ENCODE data around the gene VAT1L.
"Not testable (repeated sequence)": the region's sequence is repeated elsewhere in the genome, so short reads cannot be mapped to it uniquely, and the experiment has no call there.

VAT1L gene

GRCh38 chr16:77947590-77947989 lies 159.2 kb downstream of the VAT1L start:
- in situ Hi-C loops (cut with MboI; ENCODE audit: low sequenced_read_pairs), result not testable (repeated sequence)

DNA sequence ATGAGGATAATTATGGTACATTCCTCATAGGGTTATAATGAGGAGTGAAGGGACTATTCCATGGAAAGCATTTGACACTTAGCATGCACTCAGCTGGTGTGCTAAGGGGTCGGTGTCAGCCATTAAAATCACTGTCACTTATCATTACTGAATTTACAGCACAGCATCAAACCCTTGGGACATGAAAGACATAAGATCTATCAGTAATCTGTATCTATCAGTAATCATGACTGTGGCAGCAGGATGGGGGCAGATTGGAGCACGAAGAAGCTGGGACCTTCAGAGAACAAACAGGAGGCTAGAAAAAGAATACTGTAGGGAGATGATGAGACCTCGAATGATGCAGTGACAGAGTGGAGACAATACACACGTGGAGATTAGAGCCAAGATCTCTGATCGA lies 160.5 kb downstream of the VAT1L start:
- in situ Hi-C loops (cut with MboI; ENCODE audit: low sequenced_read_pairs), result no loop called here

DNA sequence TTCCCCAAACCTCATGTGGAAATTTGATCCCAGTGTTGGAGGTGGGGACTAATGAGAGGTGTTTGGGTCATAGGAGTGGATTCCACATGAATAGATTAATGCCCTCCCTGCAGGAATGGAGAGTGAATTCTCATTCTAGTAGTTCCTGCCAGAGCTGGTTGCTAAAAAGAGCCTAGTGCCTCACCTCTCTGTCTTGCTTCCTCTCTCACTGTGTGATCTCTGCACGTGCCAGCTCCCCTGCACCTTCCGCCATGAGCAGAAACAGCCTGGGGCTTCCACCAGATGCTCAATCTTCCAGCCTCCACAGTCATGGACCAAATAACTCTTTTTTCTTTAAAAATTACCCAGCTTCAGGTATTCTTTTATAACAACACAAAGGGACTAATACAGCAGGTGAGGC lies 161.1 kb downstream of the VAT1L start:
- in situ Hi-C loops (cut with MboI; ENCODE audit: low sequenced_read_pairs), result no loop called here

DNA sequence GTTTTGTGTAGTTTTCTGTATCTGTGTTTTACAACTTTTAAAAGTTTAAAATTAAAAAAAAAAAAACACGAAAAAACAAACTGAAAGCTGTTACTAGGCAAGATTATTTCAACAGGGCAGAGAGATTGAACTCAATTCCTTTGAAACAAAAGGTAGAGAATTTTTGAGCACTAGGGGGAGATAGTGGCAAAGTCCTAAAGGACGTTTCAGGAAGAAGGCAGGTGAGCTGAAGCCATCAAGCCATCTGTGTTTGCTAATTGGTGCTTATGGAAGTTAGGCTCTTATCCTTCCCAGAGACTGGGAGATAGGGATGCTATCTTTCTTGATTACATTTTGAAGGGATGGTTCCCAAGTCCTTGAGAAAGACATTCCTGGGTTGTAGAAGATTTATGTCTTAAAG lies 163.4 kb downstream of the VAT1L start:
- in situ Hi-C loops (cut with MboI; ENCODE audit: low sequenced_read_pairs), result no loop called here

- in situ Hi-C loops (cut with MboI; ENCODE audit: low sequenced_read_pairs), result no loop called here
These were observed 166.8 kb downstream of the VAT1L start for GRCh38 chr16:77955127-77955526.

- in situ Hi-C loops (cut with MboI; ENCODE audit: low sequenced_read_pairs), result no loop called here
These were observed 167.9 kb downstream of the VAT1L start for GRCh38 chr16:77956231-77956630.

DNA sequence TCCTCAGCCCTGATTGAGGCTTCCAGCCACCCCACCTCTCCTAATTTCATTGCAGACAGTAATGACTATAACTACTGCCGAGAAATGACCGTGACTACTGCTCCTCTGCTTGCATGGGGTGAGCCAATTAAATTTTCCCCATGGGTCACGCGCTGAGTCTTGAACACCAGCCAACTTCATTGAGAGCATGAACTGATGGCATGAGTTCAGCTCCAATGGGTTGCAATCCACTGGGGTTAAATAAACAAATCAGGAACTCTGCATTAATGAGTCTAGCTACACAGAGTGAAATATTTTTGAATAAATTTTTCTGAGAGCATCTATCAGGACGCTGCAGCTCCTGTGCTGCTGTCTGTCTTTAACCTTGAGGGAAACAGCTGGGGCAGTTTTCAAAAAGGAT lies 172.4 kb downstream of the VAT1L start:
- in situ Hi-C loops (cut with MboI; ENCODE audit: low sequenced_read_pairs), result no loop called here

GRCh38 chr16:77961814-77962213 lies 173.4 kb downstream of the VAT1L start:
- in situ Hi-C loops (cut with MboI; ENCODE audit: low sequenced_read_pairs), result no loop called here

GRCh38 chr16:77962689-77963088 lies 174.3 kb downstream of the VAT1L start:
- in situ Hi-C loops (cut with MboI; ENCODE audit: low sequenced_read_pairs), result no loop called here

GRCh38 chr16:77963185-77964044 lies 175.1 kb downstream of the VAT1L start:
- in situ Hi-C loops (cut with MboI; ENCODE audit: low sequenced_read_pairs), result no loop called here

- in situ Hi-C loops (cut with MboI; ENCODE audit: low sequenced_read_pairs), result no loop called here
These were observed 177.0 kb downstream of the VAT1L start for GRCh38 chr16:77965346-77965745.

- in situ Hi-C loops (cut with MboI; ENCODE audit: low sequenced_read_pairs), result no loop called here
These were observed 178.9 kb downstream of the VAT1L start for GRCh38 chr16:77967054-77967904.

- in situ Hi-C loops (cut with MboI; ENCODE audit: low sequenced_read_pairs), result loop anchor here (10.0 kb wide), 1 partner anchor 295 kb away; no protein-coding TSS in a partner anchor
These were observed 181.5 kb downstream of the VAT1L start for GRCh38 chr16:77969861-77970260.

GRCh38 chr16:77970371-77970770 lies 182.0 kb downstream of the VAT1L start:
- in situ Hi-C loops (cut with MboI; ENCODE audit: low sequenced_read_pairs), result loop anchor here (10.0 kb wide), 1 partner anchor 296 kb away; no protein-coding TSS in a partner anchor

GRCh38 chr16:77971306-77972061 lies 183.1 kb downstream of the VAT1L start:
- in situ Hi-C loops (cut with MboI; ENCODE audit: low sequenced_read_pairs), result loop anchor here (10.0 kb wide), 1 partner anchor 297 kb away; no protein-coding TSS in a partner anchor

GRCh38 chr16:77972062-77972392 lies 183.7 kb downstream of the VAT1L start:
- in situ Hi-C loops (cut with MboI; ENCODE audit: low sequenced_read_pairs), result loop anchor here (10.0 kb wide), 1 partner anchor 297 kb away; no protein-coding TSS in a partner anchor

GRCh38 chr16:77974883-77975282 lies 186.5 kb downstream of the VAT1L start:
- in situ Hi-C loops (cut with MboI; ENCODE audit: low sequenced_read_pairs), result loop anchor here (10.0 kb wide), 1 partner anchor 300 kb away; no protein-coding TSS in a partner anchor

GRCh38 chr16:77975942-77976341 lies 187.6 kb downstream of the VAT1L start:
- in situ Hi-C loops (cut with MboI; ENCODE audit: low sequenced_read_pairs), result loop anchor here (10.0 kb wide), 1 partner anchor 301 kb away; no protein-coding TSS in a partner anchor

DNA sequence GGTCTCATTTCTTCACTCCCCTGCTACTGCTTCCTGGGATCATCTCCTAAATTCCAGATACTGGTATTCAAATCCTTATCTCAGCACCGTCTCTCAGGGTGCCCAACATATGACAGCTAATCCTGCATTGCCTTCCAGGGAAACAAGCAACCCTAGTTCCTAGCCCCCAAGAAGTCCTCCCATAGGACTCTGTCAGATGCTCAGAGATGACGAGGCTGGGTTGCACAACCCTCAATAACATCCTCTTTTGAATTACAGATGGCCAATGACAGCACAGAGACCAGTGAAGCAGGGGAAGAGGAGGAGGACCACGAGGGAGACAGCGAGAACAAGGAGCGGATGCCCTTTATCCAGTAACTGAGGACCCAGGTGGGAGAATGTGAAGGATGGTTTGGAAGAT lies 189.0 kb downstream of the VAT1L start:
- in situ Hi-C loops (cut with MboI; ENCODE audit: low sequenced_read_pairs), result loop anchor here (10.0 kb wide), 1 partner anchor 303 kb away; no protein-coding TSS in a partner anchor

DNA sequence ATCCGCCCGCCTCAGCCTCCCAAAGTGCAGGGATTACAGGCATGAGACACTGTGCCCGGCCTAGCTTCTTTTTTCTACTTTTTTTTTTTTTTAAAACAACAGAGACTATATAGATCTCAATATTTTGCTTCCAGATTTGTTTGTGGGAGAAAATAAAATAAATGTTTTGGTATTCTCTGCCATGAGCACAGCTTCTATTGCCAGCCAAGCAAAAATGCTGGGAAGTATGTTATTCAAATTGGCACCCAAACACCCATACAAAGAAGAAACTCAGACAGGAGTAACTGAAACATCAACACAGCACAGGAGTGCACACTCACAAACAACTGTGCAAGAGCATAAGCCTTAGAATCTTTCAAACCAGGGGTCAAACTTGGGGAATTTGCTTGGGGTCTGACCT lies 196.7 kb downstream of the VAT1L start:
- in situ Hi-C loops (cut with MboI; ENCODE audit: low sequenced_read_pairs), result no loop called here

All from HL-60/S4 treated with retinoic acid at 250 ng/mL for 4 days and 3 days (cell line).